A549 treated with ZK216348 at 1 μM for 4 hours (cell line): ENCODE data around the gene SMIM35. TPM values are rescaled to one million over a fixed set of nuclear protein-coding genes. Genes with fewer than 3 reads are reported as not detected.

Experiments used
- total RNA-seq: library from RNA; stranded (reverse); fragments of 200-300 nt; extraction: Qiagen RNA extraction; gene quantifications from 5 replicates; pipeline ENCODE4 v1.2.3, GENCODE V29; 2022; ENCODE audit warnings: low read depth

SMIM35 gene
- not detected in 5 replicates for total RNA-seq

GRCh38 chr11:118086913-118087768, at the start of gene SMIM35:
TSS of gene SMIM35 (minus strand) at chr11:118086963. CDS start at chr11:118086757, 206 bp downstream.

GRCh38 chr11:118076754-118077281, 9.9 kb downstream of the SMIM35 start, which contains the start of gene TMPRSS4:
TSS of gene TMPRSS4 (plus strand) at chr11:118077078. CDS start at chr11:118077303, 225 bp downstream.

GRCh38 chr11:117985953-117986887, 100.5 kb downstream of the SMIM35 start, which contains the start of gene IL10RA:
TSS of gene IL10RA (plus strand) at chr11:117986394. CDS start at chr11:117986468, 74 bp downstream.

Other genes with a start within 250 kb of the SMIM35 start
- 0.20 to 0.53 TPM (median 0.31 TPM) in 5 replicates for gene FXYD6, start 210.3 kb downstream of the SMIM35 start, total RNA-seq
- not detected in 5 replicates for gene TMPRSS13, start 157.6 kb downstream of the SMIM35 start, total RNA-seq
- 0.06 to 0.09 TPM in 2 of 5 replicates, not detected in the others for gene IL10RA, start 100.6 kb downstream of the SMIM35 start, total RNA-seq
- gene TMPRSS4, start 9.9 kb downstream of the SMIM35 start, total RNA-seq: 0.14 TPM in 1 of 5 replicates, not detected in the others
- 0.05 to 0.09 TPM in 2 of 5 replicates, not detected in the others for gene SCN4B, start 65.9 kb upstream of the SMIM35 start, total RNA-seq
- not detected in 5 replicates for gene SCN2B, start 89.7 kb upstream of the SMIM35 start, total RNA-seq
- gene JAML, start 138.0 kb upstream of the SMIM35 start, total RNA-seq: not detected in 5 replicates
- 0.28 to 0.49 TPM (median 0.42 TPM) in 5 replicates for gene MPZL3, start 165.4 kb upstream of the SMIM35 start, total RNA-seq
- 0.08 to 0.24 TPM (median 0.20 TPM) in 3 of 5 replicates, not detected in the others for gene MPZL2, start 177.3 kb upstream of the SMIM35 start, total RNA-seq
- gene CD3E, start 217.8 kb upstream of the SMIM35 start, total RNA-seq: not detected in 5 replicates